GM19328 (cell line): ENCODE measurements around the gene C2orf80.
"Not testable (repeated sequence)": the region's sequence is repeated elsewhere in the genome, so short reads cannot be mapped to it uniquely, and the experiment has no call there.

Experiments used
- ATAC-seq: cut with Tn5 transposase; IDR thresholded peaks from one replicate; pipeline ENCODE4 v1.9.1; 2021; ENCODE audit warnings: mild to moderate bottlenecking, moderate library complexity; ENCODE audit not compliant: unreplicated experiment

The C2orf80 gene

DNA sequence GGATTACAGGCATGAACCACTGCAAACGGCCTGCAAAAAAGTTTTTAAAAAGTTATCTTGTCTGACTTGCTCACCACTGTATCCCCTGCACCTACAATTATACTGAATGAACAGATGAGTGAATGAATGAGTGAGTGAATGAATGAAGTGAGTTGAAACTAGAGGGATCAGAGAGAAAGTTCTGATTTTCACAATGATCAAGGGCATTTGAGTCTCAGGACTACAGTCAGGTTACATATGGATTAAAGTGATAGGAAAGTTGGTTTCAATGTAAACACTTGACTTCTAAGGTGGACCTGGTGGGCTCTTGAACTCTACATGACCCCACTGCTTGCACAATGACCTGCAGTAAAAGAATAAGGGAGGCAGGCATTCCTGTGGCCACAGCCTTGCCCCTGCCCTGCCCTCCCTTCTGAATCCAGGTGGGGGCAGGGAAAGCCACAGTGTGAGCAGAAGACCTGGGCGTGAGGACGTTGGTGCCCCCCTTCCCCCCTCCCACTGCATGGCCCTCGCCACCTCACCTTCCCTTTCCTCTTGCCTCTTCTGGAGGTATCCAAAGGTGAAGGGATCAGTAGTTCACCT lies 10.7 kb downstream of the C2orf80 start:
- ATAC-seq, result no peak

DNA sequence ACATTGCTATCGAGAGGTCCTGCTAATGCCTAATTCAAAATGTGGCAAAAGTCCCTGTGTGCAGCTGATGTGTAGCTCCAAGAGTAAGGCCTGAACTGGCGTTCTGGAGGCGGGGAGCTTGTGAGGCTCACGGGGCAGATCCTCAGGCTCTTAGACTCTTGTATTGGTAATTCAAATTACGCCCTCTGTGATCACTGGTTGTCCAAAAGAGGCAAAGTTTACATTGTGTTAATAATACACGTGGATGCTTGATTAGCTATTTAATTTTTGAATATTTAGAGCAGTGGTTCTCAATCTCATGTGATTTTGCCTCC lies 14.0 kb downstream of the C2orf80 start:
- no peak for ATAC-seq

DNA sequence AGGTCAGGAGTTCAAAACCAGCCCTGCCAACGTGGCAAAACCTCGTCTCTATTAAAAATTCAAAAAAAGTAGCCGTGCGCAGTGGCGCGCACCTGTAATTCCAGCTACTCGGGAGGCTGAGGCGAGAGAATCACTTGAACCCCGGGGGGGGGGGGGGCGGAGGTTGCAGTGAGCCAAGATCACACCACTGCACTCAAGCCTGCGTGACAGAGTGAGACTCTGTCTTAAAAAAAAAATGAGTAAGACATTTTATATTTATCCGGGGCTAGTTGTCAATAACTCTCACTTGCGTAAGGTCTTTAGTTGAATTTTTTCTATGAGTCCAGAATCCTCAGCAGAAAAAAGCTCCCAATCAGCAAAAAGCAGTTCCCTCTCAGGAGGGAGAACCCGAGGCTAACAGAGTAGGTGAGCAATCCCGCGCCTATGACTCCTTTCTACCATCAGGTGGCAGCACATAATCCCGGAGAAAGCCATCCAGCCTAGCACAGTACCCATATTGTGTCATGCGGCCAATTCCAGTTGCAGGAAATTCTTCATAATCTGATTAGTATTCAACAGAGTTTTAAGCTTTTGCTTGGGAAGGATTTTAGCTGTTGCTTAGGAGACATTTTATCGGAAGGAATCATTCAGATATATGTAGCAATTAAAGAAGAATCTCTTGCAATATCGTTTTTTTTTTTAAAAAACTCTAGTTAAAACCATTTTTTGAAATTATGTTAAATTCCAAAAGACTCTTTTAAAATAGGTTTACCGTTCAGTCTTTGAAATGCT lies 14.6 kb downstream of the C2orf80 start:
- peak; percentile 96 for ATAC-seq

DNA sequence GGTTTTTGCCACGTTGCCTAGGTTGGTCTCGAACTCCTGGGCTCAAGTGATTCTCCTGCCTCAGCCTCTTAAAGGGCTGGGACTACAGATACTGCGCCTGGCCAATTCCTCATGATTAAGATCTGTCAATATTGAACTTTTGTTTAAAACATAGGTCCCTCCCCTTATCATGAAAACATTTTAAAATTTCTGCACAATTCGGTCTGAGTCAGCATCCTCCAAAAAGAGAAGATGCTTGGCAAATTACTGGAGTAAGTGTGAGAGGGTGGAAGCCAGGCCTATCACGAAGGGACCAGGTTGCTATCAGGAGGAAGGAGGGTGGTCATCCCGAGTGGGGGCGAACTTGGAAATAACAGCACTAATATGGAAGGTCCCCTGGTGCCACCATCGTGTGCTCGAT lies 15.7 kb downstream of the C2orf80 start:
- ATAC-seq, result no peak

DNA sequence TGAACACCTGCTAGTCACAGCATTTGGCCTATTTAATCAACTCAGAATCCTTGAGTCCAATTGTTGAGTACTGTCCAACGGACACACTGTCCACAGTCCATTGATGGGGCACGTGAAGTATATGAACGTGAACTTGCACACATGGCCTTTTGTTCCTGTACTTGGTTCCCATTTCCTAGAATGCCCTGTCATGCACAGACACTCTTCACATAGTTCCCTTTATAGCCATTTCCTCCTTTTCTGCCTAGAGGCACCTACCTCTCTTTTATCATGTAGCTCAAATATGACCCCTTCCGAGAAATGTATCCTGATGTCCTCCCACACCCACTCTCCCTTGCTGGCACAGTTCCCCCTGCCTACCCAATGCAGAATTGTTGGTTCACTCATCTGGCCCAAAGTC lies 17.7 kb downstream of the C2orf80 start:
- ATAC-seq, result no peak

DNA sequence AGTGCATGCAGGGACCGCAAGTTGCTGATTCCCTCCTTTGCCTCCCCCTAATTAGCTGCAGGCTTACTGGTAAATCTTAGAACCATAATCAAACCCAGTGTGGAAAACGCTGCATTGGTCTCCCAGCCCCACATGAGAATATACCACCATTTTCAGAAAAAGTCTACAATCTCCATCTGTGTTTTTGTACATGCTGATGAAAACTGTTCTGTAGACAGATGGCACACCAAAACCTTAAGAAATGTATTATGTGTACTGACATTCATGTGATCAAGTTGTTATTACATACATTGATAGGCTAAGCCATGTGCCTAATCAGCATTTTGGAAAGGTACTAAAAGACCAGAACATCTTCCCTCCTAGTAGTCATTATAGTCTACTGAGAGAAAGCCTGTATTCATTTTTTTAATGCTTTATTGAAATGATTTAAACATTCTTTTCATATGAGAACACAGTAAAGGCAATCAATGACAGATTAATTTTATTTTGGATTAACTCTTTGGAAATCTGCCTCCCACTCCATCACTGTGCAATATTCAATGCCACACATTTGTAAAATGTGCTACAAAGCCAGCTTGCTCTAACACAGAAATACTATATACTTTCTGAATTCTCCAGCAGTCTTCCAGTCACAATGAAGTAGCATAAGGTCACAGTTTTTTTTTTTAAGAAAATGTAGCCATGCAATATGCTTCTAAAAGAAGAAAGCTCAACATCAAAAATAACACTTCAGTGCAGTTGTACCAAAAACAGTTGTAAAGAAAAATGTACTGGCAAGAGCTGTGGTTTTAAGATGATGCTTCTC lies 24.7 kb downstream of the C2orf80 start:
- no peak for ATAC-seq

DNA sequence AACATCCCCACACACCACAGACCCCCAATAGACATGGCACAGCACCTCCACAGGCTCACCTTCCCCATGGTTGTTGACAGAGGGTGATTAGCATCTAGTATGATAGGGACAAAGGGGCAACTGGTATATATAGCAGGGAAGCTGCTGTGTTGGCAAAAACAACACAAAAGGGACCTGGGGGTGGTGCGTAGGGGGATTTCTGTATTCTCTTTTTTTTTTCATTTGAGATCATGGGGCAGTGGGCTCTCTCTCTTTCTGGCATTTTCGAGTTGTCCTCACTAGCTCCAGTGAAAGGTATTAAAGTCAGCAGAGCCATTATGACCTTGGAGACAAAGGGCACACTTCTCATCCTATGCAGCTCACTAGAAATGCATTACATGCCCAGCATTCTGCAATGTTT lies 26.3 kb downstream of the C2orf80 start, which contains the start of gene CRYGA:
CRYGA (minus strand) TSS at position 101 of the 400 bp plus-strand sequence; CDS start at position 68, 33 bp downstream.
- ATAC-seq, result no peak

DNA sequence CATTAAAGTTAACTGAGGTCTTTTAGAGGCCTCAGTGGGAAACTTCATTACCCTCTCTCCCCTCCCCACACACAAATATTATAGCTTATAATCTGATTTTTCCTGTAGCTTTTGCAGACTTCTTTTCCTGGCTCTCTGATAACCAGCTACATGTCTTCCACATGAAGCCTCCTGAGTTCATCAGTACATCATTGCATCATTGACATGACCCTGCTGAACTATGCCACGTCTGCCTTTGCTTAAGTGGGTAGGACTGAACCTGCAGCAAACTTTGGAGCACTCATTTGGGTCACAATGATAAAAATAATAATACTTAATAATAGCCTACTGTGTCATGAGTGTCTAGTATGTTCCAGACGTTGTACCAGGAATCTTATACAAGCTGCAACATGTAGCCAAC lies 33.4 kb downstream of the C2orf80 start:
- no peak for ATAC-seq

DNA sequence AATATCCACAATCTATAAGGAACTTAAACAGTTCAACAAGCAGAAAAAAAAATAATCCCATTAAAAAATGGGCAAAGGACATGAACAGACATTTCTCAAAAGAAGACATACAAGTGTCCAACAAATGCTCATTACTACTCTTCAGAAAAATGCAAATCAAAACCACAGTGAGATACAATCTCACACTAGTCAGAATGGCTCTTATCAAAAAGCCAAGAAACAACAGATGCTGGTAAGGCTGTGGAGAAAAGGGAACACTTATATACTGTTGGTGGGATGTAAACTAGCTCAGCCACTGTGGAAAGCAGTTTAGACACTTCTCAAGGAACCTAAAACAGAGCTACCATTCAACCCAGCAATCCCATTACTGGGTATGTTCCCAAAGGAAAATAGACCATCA lies 36.7 kb downstream of the C2orf80 start:
- ATAC-seq, result no peak

DNA sequence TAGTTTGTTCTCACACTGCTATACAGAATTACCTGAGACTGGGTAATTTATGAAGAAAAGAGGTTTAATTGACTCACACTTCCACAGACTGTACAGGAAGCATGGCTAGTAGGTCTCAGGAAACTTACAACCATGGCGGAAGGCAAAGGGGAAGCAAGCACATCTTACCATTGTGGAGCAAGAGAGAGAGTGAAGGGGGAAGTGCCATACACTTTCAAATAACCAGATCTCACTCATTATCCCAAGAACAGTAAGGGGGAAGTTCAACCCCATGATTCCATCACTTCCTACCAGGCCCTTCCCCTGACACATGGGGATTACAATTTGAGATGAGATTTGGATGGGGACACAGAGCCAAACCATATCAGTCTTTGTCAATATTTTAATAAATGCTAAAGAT lies 38.9 kb downstream of the C2orf80 start:
- ATAC-seq, result no peak

DNA sequence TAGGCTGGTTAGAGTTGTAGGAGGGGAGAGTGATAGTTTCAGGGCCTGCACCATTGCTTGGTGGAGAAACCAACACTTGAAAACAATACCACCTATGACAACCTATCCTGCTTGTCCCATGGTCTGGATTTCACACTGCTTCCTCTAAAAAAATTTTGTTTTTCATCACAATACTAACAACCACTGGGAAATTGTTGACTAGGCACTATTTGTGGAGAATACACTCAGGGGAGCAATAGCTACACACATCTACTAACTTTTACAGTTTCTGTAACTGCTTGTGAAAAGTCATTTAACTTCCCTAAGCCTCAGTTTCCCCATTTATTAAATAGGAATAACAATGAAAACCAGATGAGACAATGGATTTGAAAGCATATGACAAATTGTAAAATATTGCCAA lies 39.7 kb downstream of the C2orf80 start:
- no peak for ATAC-seq

DNA sequence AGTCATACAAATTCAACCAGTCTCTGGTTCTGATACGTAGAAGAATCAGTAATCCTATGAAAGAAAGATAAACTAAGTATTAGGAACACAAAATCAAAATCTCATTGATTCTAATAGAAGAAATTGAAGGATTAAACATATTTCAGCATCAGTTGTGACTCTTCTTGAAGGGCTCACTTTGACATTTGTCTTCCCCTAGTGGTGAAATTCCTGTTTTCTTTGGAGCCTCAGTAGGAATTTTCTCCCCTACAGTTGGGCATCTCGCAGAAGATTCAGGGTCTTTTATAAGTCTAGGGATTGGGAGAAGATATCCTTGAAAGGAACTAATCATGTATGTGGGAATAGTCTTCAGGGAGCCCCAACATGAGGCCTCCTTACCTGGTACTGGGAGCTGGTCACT lies 41.0 kb downstream of the C2orf80 start:
- ATAC-seq, result no peak

DNA sequence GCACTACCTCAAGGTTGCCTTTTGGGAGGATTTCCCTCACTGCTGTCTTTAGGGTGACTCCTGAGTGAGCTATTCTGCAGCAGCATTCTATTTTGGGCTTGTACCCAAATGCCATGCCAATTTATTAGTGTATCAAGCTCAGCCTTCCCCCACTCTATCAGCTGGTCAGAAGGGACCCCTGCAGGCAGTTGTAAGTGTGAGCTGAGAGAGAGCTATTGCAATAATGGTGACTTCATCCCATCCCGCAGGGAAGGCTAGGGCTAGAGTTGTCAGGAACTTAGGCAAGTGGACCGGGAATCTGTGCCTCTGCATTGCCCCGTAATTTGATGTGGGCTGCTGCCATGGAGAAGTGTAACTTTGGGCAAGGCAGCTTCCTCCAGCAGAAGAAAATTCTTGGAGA lies 42.1 kb downstream of the C2orf80 start:
- ATAC-seq, result no peak

DNA sequence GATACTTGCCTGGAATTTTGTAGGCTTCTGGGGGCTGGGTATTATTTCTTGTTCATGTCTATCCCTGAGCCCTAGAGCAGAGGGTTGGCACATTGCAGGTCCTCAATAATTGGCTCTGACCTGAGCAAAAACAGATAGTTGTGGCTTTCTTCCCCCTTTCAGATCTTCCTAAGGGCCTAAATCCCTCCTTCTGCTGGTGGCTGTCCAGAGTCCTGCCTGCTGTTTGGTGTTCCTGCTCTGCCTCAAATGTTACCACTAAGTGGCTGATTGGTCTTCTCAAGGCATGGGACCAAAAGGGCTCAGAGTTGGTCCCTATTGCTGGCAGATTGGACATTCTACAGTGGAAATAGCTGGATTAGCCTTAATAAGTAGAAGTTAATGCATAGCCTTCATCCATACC lies 42.8 kb downstream of the C2orf80 start:
- no peak for ATAC-seq

DNA sequence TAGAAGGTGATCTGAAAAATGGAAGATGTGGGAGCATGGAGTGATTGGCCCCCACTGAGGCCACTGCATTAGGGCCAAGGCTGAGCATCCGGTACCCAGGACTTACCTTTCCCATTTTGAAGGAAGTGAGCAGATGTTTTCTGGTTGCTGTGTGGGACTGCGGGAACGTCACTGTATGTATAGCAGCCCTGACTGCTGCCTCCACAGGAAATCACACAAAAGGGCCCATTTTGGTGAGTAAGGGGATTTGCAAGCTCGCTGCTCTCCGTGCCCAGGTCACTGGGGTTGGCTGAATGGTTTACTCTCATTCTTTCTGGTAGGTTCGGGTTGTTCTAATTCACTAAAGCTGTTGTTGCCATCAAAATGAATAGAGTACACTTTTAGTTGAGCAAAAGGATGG lies 43.8 kb downstream of the C2orf80 start, which contains the start of gene CRYGB:
CRYGB (minus strand) TSS at position 153 of the 400 bp plus-strand sequence; CDS start at position 115, 38 bp downstream.
- ATAC-seq, result no peak

DNA sequence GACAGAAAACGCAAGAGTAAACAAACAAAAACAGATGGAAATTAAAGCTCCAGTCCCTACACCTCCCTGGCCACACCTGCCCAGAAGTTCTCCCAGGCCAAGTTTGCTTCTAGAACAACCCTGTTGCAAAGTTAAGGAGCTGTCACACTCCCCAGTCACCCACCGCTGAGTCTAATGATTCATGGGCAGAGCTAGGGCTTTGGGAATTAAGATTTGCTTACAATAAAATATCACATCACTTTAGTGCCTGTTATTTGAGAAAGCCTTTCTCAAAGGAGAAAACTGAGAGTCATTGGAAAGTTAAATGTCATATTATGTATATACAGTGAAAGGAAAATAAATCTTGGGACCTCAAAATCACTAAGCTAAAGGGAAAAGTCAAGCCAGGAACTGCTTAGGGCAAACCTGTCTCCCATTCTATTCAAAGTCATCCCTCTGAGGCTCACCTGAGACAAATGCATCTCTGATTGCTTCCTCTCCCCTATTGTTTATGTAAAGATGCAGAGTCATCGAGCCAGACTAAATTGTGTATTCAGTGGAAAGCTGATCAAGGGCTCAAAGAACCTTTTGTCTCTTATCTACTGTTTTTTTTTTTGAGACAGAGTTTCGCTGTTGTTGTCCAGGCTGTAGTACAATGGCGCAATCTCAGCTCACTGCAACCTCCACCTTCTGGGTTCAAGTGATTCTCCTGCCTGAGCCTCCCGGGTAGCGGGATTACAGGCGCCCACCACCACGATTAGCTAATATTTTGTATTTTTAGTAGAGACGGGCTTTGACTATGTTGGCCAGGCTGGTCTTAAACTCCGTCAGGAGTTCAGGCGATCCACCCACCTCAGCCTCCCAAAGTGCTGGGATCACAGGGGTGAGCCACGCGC lies 46.7 kb downstream of the C2orf80 start:
- no peak for ATAC-seq

DNA sequence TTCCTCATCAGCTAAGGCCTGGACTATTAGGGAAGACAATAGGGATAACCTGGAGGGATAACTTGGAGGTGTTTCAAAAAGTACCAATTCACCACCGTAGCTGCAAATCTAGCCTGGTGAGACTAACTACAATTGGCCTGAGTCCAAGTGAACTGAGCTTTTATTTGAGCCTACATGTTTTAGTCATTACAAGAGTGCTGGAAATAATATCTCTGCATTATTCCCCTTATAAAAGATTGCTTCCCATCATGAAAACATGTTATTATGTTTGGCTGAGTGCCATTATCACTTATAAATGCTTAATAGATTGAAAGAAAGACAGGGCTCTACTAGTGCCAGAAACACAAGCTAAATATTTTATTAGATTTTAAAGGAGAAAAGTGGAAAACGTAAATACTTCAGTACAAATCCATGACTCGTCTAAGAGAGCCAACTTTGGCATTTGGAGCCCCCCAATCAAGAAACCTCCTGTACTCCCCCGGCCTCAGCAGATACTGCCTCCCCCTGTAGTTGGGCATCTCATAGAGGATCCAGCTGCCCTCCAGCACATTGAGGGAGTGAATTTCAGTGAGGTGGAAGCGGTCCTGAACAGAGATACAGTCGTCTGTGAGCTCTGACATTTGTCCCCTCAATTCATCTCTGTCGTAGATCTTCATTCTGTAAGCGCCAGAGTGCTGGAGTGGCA lies 47.4 kb downstream of the C2orf80 start:
- no peak for ATAC-seq

DNA sequence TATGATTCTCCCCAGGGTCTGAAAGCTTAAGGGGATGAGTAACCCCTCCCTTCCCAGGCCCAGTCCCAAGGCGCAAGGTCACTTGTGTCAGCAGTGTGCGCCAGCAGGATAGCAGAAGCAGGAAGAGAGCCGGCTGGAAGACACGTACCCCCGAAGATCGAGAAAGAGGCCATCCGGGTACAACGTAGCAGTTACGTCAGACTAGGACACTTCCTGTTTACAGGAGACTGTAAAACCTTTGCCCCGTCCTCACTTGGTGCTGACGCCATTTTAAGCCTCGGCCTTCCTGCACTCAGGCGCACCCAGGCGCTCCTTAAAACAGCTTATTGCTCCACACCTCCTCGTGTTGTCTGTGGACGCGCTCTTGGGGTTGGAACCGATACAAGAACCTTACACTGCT lies 50.4 kb downstream of the C2orf80 start:
- ATAC-seq, result no peak

DNA sequence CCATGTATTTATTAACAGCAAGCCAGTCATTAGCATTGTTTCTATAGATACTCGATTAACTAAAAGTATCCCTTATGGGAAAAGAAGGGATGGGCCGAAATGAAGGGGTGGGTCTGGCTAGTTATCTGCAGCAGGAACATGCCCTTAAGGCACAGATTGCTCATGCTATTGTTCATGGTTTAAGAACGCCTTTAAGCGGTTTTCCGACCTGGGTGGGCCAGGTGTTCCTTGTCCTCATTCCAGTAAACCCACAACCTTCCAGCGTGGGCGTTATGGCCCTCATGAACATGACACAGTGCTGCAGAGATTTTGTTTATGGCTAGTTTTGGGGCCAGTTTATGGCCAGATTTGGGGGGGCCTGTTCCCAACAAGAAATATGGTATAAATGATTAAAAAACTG lies 51.5 kb downstream of the C2orf80 start:
- ATAC-seq, result not testable (repeated sequence)

DNA sequence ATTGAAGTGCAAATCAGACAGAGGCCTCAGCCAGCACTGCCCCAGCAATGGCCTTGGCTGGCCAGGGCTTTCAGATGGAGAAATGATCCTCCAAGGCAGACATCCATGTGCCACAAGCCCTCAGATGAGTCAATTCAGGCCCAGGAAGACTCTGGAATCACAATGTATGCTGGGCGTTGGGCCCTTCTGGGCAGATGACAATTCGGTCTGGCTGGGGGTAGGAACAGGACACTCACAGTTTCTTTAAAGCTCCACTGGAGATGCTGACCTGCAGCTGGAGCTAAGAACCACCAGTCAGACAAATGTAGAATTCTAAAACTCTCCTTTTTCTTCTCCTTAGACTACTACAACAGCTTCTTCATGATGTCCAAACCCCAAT lies 53.1 kb downstream of the C2orf80 start:
- ATAC-seq, result no peak
